HEK293T (cell line): ENCODE measurements around the gene CIPC.

Experiments
- ELF4 ChIP-seq: fragments of 450-650 bp; IDR thresholded peaks from 2 replicates; pipeline ENCODE4 v1.6.1; 2017; ENCODE audit warnings: antibody characterized with exemption
- FOXM1 ChIP-seq: fragments of 450-650 bp; IDR thresholded peaks from 2 replicates; pipeline ENCODE4 v1.6.1; 2017; ENCODE audit warnings: mild to moderate bottlenecking, borderline replicate concordance

GRCh38 chr14:77064521-77065178 is 33.4 kb upstream of the CIPC start:
- TF ChIP-seq FOXM1 (no peak), ELF4 (no peak)
